ENCODE measurements around the gene CACNB4. TPM values are rescaled to one million over a fixed set of nuclear protein-coding genes. Genes with fewer than 3 reads are reported as not detected.

Gene CACNB4
- total and polyA plus RNA-seq, 7 donors, result 0.23 to 4.4 (median 1.1) TPM

GRCh38 chr2:152019732-152020131 is 79.1 kb downstream of the CACNB4 start:
- H3K4me1 ChIP-seq, result no peaks in the 10 kb centered on the region
- H3K4me3 ChIP-seq, result no peak overlapping the region
- TF ChIP-seq POLR2AphosphoS5 (IDR thresholded peaks at IDR 0.05) (no peak), POLR2A (IDR thresholded peaks at IDR 0.05) (no peak), CTCF (IDR thresholded peaks at IDR 0.05) (no peak), EP300 (IDR thresholded peaks at IDR 0.05) (no peak)
- H3K27ac ChIP-seq, result no peak overlapping the region
- intact Hi-C loops (cut with DNase I), result no loop called here
- H3K9me3 ChIP-seq, result no peaks in the 10 kb centered on the region
- no peaks in the 10 kb centered on the region for H3K27me3 ChIP-seq
- DNase-seq, result no peak
- H3K36me3 ChIP-seq, result no peaks in the 10 kb centered on the region

- no peak overlapping the region for H3K4me3 ChIP-seq
- TF ChIP-seq POLR2AphosphoS5 (IDR thresholded peaks at IDR 0.05) (no peak), EP300 (IDR thresholded peaks at IDR 0.05) (no peak), CTCF (IDR thresholded peaks at IDR 0.05) (no peak), POLR2A (IDR thresholded peaks at IDR 0.05) (no peak)
- intact Hi-C loops (cut with DNase I), result no loop called here
- H3K27me3 ChIP-seq, result no peaks in the 10 kb centered on the region
- no peak for DNase-seq
- 75 to 79% methylated on average over 7 of the region's 7 CpGs for WGBS, 2 donors
- H3K9me3 ChIP-seq, result no peaks in the 10 kb centered on the region
- no peaks in the 10 kb centered on the region for H3K36me3 ChIP-seq
- H3K27ac ChIP-seq, result no peak overlapping the region
- H3K4me1 ChIP-seq, result no peaks in the 10 kb centered on the region
These were observed 82.4 kb downstream of the CACNB4 start for GRCh38 chr2:152016181-152017120.

GRCh38 chr2:152015552-152015951 is 83.3 kb downstream of the CACNB4 start:
- Histone ChIP-seq H3K9me3 (no peaks in the 10 kb centered on the region), H3K27me3 (peaks cover 0 to 3% (median 0%) of the 10 kb centered on the region in 3 donors), H3K27ac (no peak overlapping the region), H3K36me3 (no peaks in the 10 kb centered on the region), H3K4me1 (no peaks in the 10 kb centered on the region), H3K4me3 (no peak overlapping the region)
- intact Hi-C loops (cut with DNase I), result no loop called here
- WGBS, 2 donors, result 83 to 84% methylated on average over 5 of the region's 5 CpGs
- TF ChIP-seq EP300 (IDR thresholded peaks at IDR 0.05), result no peak
- TF ChIP-seq POLR2A (IDR thresholded peaks at IDR 0.05), result no peak
- no peak for TF ChIP-seq CTCF (IDR thresholded peaks at IDR 0.05)
- no peak for TF ChIP-seq POLR2AphosphoS5 (IDR thresholded peaks at IDR 0.05)
- DNase-seq, result no peak

GRCh38 chr2:152012697-152013096 is 86.1 kb downstream of the CACNB4 start:
- WGBS, 2 donors, result 80 to 90% methylated on average over 1 of the region's 1 CpG
- H3K27ac ChIP-seq, result no peak overlapping the region
- H3K27me3 ChIP-seq, result peaks cover 0 to 3% (median 0%) of the 10 kb centered on the region in 3 donors
- H3K4me3 ChIP-seq, result no peak overlapping the region
- H3K36me3 ChIP-seq, result no peaks in the 10 kb centered on the region
- DNase-seq, result no peak
- no peaks in the 10 kb centered on the region for H3K9me3 ChIP-seq
- TF ChIP-seq CTCF (IDR thresholded peaks at IDR 0.05), result no peak
- TF ChIP-seq EP300 (IDR thresholded peaks at IDR 0.05), result no peak
- TF ChIP-seq POLR2AphosphoS5 (IDR thresholded peaks at IDR 0.05), result no peak
- no peak for TF ChIP-seq POLR2A (IDR thresholded peaks at IDR 0.05)
- intact Hi-C loops (cut with DNase I), result no loop called here
- H3K4me1 ChIP-seq, result no peaks in the 10 kb centered on the region

Data from sigmoid colon (tissue), 7 donors.